CD4-positive, CD25-positive, alpha-beta regulatory T cell (primary cell): Measurements from ENCODE around the gene HACD2. TPM values are rescaled to one million over a fixed set of nuclear protein-coding genes. Genes with fewer than 3 reads are reported as not detected.

Source experiments
- ATAC-seq, 2 donors: fragments of 150-1000 bp; cut with Tn5 transposase; one replicate each; pipeline ENCODE4 v1.10.0; 2021; ENCODE audit warnings: low read depth in 2 of 2, moderate number of reproducible peaks in 2 of 2, moderate library complexity in 1 of 2
- DNase-seq, 3 donors: peaks; one replicate each; pipeline versions ENCODE4 v3.0.0 to v3.0.0-alpha.2; 2012 to 2022; ENCODE audit warnings: mixed read lengths in 1 of 3
- H3K27ac ChIP-seq: one replicate; pipeline ENCODE4 v1.7.0; 2013; ENCODE audit warnings: mild to moderate bottlenecking, low read length; ENCODE audit not compliant: insufficient read depth, poor library complexity, severe bottlenecking
- H3K27me3 ChIP-seq: one replicate; pipeline ENCODE4 v1.7.0; 2013; ENCODE audit warnings: low read length; ENCODE audit not compliant: control insufficient read depth, insufficient read depth
- H3K36me3 ChIP-seq: one replicate; pipeline ENCODE4 v1.7.0; 2013; ENCODE audit warnings: mild to moderate bottlenecking, low read length, moderate library complexity; ENCODE audit not compliant: control insufficient read depth, insufficient read depth
- H3K4me1 ChIP-seq: 2 replicates; pipeline ENCODE4 v1.7.0; 2013; ENCODE audit warnings: mild to moderate bottlenecking, low read length; ENCODE audit not compliant: insufficient read depth, control insufficient read depth, poor library complexity, severe bottlenecking
- H3K4me3 ChIP-seq: one replicate; pipeline ENCODE4 v1.7.0; 2013; ENCODE audit warnings: low read depth, mild to moderate bottlenecking, low read length, moderate library complexity
- H3K9me3 ChIP-seq, 2 experiments: 1 replicate in 1 of 2; 2 replicates in 1 of 2; pipeline ENCODE4 v1.7.0; 2013; ENCODE audit warnings: low read length in 2 of 2, mild to moderate bottlenecking in 1 of 2, moderate library complexity in 1 of 2; ENCODE audit not compliant: control insufficient read depth in 2 of 2
- H3K27ac Mint-ChIP-seq, 3 donors: one replicate each; pipeline ENCODE4 v1.8.0; 2020 to 2022; ENCODE audit warnings: mild to moderate bottlenecking in 3 of 3, mixed read lengths in 3 of 3, moderate library complexity in 2 of 3
- H3K27me3 Mint-ChIP-seq: one replicate; pipeline ENCODE4 v1.8.0; 2022; ENCODE audit warnings: mild to moderate bottlenecking, mixed read lengths
- H3K36me3 Mint-ChIP-seq: one replicate; pipeline ENCODE4 v1.8.0; 2020; ENCODE audit warnings: mixed read lengths
- H3K4me1 Mint-ChIP-seq, 4 donors: one replicate each; pipeline ENCODE4 v1.8.0; 2020 to 2022; ENCODE audit warnings: mixed read lengths in 4 of 4, mild to moderate bottlenecking in 1 of 4
- H3K4me3 Mint-ChIP-seq, 4 donors: one replicate each; pipeline ENCODE4 v1.8.0; 2020 to 2022; ENCODE audit warnings: mild to moderate bottlenecking in 4 of 4, mixed read lengths in 4 of 4, moderate library complexity in 3 of 4
- H3K9me3 Mint-ChIP-seq, 7 donors: one replicate each; pipeline ENCODE4 v1.8.0; 2020 to 2022; ENCODE audit warnings: mixed read lengths in 7 of 7, mild to moderate bottlenecking in 3 of 7, moderate library complexity in 2 of 7
- polyA plus RNA-seq, 4 donors: library from polyadenylated mRNA; unstranded; fragments of 300-500 nt; fragmentation: Illumina TruSeq; gene quantifications; one replicate each; pipeline ENCODE4 v1.2.3, GENCODE V29; 2021
- total RNA-seq: library from RNA; stranded (reverse); gene quantifications from one replicate; pipeline ENCODE4 v1.2.3, GENCODE V29; 2022

The HACD2 gene
- total RNA-seq (19.8 TPM), polyA plus RNA-seq (10 to 100 TPM; 22.7 to 28.7 (median 27.6) TPM)

- H3K36me3 ChIP-seq = peaks cover 10% of the 10 kb centered on the region
- H3K36me3 Mint-ChIP-seq = peaks cover 22% of the 10 kb centered on the region
- peak within 1 kb of the TSS in 1 of 4 donors; percentile 97 for H3K4me3 Mint-ChIP-seq
- ATAC-seq (peak; percentile 95), DNase-seq (peak; percentile 91 to 97 (median 92))
- peaks cover 17 to 36% (median 26%) of the 10 kb centered on the region in 4 donors for H3K4me1 Mint-ChIP-seq
- no peaks in the 10 kb centered on the region for H3K27me3 ChIP-seq
- peaks cover 0 to 5% of the 10 kb centered on the region in 2 experiments for H3K9me3 ChIP-seq
- H3K27me3 Mint-ChIP-seq = no peaks in the 10 kb centered on the region
- peak within 1 kb of the TSS; percentile 89 for H3K4me3 ChIP-seq
- peaks cover 35% of the 10 kb centered on the region for H3K4me1 ChIP-seq
- peak within 1 kb of the TSS; percentile 90 for H3K27ac ChIP-seq
- H3K27ac Mint-ChIP-seq = peak within 1 kb of the TSS; percentile 79 to 95 (median 86)
- H3K9me3 Mint-ChIP-seq = peaks cover 0 to 8% (median 4%) of the 10 kb centered on the region in 7 donors
Observed at GRCh38 chr3:123584988-123585937, at the start of gene HACD2. HACD2 (minus strand) TSS chr3:123585053; CDS start chr3:123585027, 26 bp downstream.

DNA sequence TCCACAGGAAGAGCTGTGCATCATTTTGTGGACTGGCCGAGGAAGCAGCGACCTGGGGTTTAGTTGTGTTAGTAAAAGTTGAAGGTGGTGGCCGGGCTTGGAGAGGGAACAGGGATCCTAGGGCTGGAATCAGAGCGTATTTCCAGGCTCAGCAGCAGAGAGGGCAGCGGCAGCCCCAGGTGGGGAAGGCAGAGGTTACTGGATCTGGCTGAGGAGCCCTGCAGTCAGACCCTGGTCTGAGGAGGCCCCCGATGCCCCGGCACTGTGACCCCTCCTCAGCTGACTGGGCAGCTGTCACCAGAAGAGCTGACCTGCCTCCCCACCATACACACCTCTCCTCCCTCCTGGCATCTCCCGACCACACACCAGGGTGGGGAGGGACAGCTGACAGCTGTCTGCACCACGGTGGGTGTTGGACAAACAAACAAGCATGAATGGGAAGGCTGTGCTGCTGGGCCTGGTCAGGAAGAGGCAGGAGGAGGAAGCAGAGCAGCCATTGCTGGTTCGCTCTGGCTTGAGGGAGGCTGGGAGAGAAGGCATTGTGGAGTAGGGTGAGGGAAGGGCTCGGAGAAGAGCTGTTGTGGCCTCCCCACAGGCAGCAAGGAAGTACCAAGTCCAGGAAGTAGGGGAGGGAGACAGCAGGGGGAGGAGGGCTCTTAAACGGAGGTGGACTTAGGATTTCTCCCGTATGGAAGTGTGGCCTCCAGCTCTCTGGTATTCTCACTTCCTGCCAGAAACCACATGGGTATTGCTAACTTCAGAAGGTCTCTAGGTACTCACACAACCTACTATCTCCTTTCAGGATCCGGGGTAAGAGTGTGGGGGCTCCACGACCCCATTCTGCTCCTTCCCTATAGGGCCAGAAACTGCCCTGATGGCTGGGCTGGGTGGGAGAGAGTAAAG is 49.5 kb upstream of the HACD2 start:
- Histone ChIP-seq H3K36me3 (no peaks in the 10 kb centered on the region), H3K27ac (no peak overlapping the region), H3K4me3 (no peak overlapping the region), H3K27me3 (no peaks in the 10 kb centered on the region), H3K9me3 (no peaks in the 10 kb centered on the region), H3K4me1 (no peaks in the 10 kb centered on the region)
- ATAC-seq (no peak), DNase-seq (no peak)
- H3K27me3 Mint-ChIP-seq = no peaks in the 10 kb centered on the region
- no peaks in the 10 kb centered on the region for H3K4me1 Mint-ChIP-seq
- H3K36me3 Mint-ChIP-seq = peaks cover 36% of the 10 kb centered on the region
- no peak overlapping the region for H3K4me3 Mint-ChIP-seq
- H3K9me3 Mint-ChIP-seq = no peaks in the 10 kb centered on the region
- H3K27ac Mint-ChIP-seq = peak overlapping the region in 1 of 3 donors; percentile 41

GRCh38 chr3:123633530-123633929 is 48.7 kb upstream of the HACD2 start:
- Histone ChIP-seq H3K36me3 (no peaks in the 10 kb centered on the region), H3K4me3 (no peak overlapping the region), H3K4me1 (no peaks in the 10 kb centered on the region), H3K27ac (no peak overlapping the region), H3K9me3 (no peaks in the 10 kb centered on the region), H3K27me3 (no peaks in the 10 kb centered on the region)
- H3K4me3 Mint-ChIP-seq = no peak overlapping the region
- H3K27me3 Mint-ChIP-seq = no peaks in the 10 kb centered on the region
- no peaks in the 10 kb centered on the region for H3K4me1 Mint-ChIP-seq
- H3K9me3 Mint-ChIP-seq = no peaks in the 10 kb centered on the region
- ATAC-seq (no peak), DNase-seq (no peak)
- no peak overlapping the region for H3K27ac Mint-ChIP-seq
- peaks cover 36% of the 10 kb centered on the region for H3K36me3 Mint-ChIP-seq

- no peak for DNase-seq
- no peak overlapping the region for H3K4me3 ChIP-seq
- H3K27me3 ChIP-seq = no peaks in the 10 kb centered on the region
- no peaks in the 10 kb centered on the region for H3K27me3 Mint-ChIP-seq
- no peaks in the 10 kb centered on the region for H3K4me1 ChIP-seq
- H3K4me3 Mint-ChIP-seq = no peak overlapping the region
- H3K27ac Mint-ChIP-seq = peak overlapping the region in 1 of 3 donors; percentile 28
- no peak for ATAC-seq
- no peak overlapping the region for H3K27ac ChIP-seq
- H3K9me3 ChIP-seq = no peaks in the 10 kb centered on the region
- H3K36me3 Mint-ChIP-seq = peaks cover 36% of the 10 kb centered on the region
- no peaks in the 10 kb centered on the region for H3K36me3 ChIP-seq
- H3K4me1 Mint-ChIP-seq = no peaks in the 10 kb centered on the region
- no peaks in the 10 kb centered on the region for H3K9me3 Mint-ChIP-seq
Observed at GRCh38 chr3:123632161-123632655, 47.4 kb upstream of the HACD2 start.

GRCh38 chr3:123629747-123630047 is 44.8 kb upstream of the HACD2 start:
- Mint-ChIP-seq H3K9me3 (no peaks in the 10 kb centered on the region), H3K27me3 (no peaks in the 10 kb centered on the region), H3K4me3 (no peak overlapping the region), H3K36me3 (peaks cover 32% of the 10 kb centered on the region), H3K4me1 (no peaks in the 10 kb centered on the region), H3K27ac (no peak overlapping the region)
- no peak overlapping the region for H3K4me3 ChIP-seq
- ATAC-seq = no peak
- H3K27ac ChIP-seq = no peak overlapping the region
- no peaks in the 10 kb centered on the region for H3K27me3 ChIP-seq
- DNase-seq = no peak
- H3K4me1 ChIP-seq = no peaks in the 10 kb centered on the region
- no peaks in the 10 kb centered on the region for H3K36me3 ChIP-seq
- H3K9me3 ChIP-seq = no peaks in the 10 kb centered on the region

DNA sequence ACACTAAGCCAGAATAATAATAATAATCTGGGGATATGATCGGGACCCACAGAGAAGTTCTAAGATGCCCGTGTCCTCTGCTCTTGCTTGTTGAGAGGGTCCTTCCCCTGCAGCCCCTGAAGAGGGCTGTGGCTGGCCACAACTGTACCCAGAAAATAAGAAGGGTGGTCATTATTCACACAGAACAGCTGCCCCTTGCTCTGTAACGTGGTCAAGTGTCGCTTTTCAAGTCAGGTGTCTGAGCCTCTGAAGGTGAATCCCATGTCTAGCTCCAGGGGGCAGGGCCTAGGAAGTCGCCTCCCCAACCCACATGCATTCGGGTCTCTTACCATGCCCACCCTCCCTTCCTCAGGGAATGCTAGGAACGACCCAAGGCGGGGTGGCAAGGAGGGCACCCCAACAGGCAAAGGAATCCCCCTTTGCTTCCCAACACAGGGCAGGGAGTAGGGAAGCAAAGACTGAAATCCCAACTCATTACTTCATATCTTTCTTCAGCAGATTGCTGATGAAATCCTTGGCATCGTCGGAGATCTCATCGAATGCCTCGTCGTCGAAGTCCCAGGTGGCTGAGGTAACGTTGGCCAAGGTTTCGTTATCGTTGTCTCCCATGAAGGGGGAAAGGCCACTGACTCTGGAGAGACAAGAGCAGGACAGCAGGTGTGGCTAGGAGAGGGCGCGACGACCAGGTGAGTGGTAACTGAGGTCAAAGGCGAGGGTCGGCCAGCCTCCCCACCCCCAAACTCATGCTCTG is 44.3 kb upstream of the HACD2 start:
- no peaks in the 10 kb centered on the region for H3K9me3 Mint-ChIP-seq
- H3K27ac Mint-ChIP-seq = no peak overlapping the region
- ATAC-seq (no peak), DNase-seq (no peak)
- no peaks in the 10 kb centered on the region for H3K27me3 Mint-ChIP-seq
- Histone ChIP-seq H3K27me3 (no peaks in the 10 kb centered on the region), H3K9me3 (no peaks in the 10 kb centered on the region), H3K27ac (no peak overlapping the region), H3K4me3 (no peak overlapping the region), H3K4me1 (no peaks in the 10 kb centered on the region), H3K36me3 (no peaks in the 10 kb centered on the region)
- H3K4me3 Mint-ChIP-seq = no peak overlapping the region
- peaks cover 27% of the 10 kb centered on the region for H3K36me3 Mint-ChIP-seq
- no peaks in the 10 kb centered on the region for H3K4me1 Mint-ChIP-seq
